K562 (cell line): ENCODE results near the gene POLR3E. TPM values are rescaled to one million over a fixed set of nuclear protein-coding genes. Genes with fewer than 3 reads are reported as not detected.

Experiments used
- ATAC-seq: fragments of 200-7000 bp; cut with Tn5 transposase; 3 replicates; pipeline ENCODE4 v1.9.1; 2020; ENCODE audit warnings: moderate library complexity
- BruUV-seq: library from RNA; stranded (reverse); fragments of 400-500 nt; replicated peaks from 2 replicates; lab custom pipeline; 2021; lab: Mats Ljungman, UMichigan
- CTCF ChIA-PET: fragments of 300-600 bp; formaldehyde crosslinking; extraction: SDS; loops from one replicate; lab custom pipeline; 2021; ENCODE audit warnings: low intra/inter-chr PET ratio; lab: Yijun Ruan, JAX
- POLR2A ChIA-PET: fragments of 300-600, 350-650 bp; sonication (Branson Sonifier 250); formaldehyde crosslinking; extraction: SDS; loops from one replicate; lab custom pipeline; 2021; ENCODE audit warnings: antibody characterized with exemption, inconsistent platforms; lab: Yijun Ruan, JAX
- DNase-seq, 4 experiments: peaks; one replicate each; pipeline versions ENCODE4 v3.0.0 to v3.0.0-alpha.2; 2011 to 2018; ENCODE audit warnings: low spot score in 3 of 4, mixed read lengths in 3 of 4; ENCODE audit errors: extremely low read depth in 1 of 4
- FAIRE-seq: peaks from 2 replicates; lab custom pipeline; 2011; peaks lifted over from hg19 to GRCh38; lab: Jason Lieb, UNC
- H2AFZ ChIP-seq: 2 replicates; pipeline ENCODE4 v1.6.0; 2011; ENCODE audit warnings: low read depth, low read length, control low read depth, inconsistent platforms
- H3K27ac ChIP-seq: fragments of 200-600 bp; 3 replicates; pipeline ENCODE4 v1.8.0; 2011; ENCODE audit warnings: low read depth, mild to moderate bottlenecking, control low read depth, inconsistent platforms, low read length, moderate library complexity, mixed read lengths; ENCODE audit errors: extremely low read depth
- H3K27me3 ChIP-seq, 2 experiments: fragments of 300-600 bp in 1 of 2; 2 replicates in 1 of 2; 3 replicates in 1 of 2; pipeline versions ENCODE4 v1.6.0 to v1.8.0; 2011; ENCODE audit warnings: inconsistent platforms in 2 of 2, low read length in 2 of 2, mild to moderate bottlenecking in 1 of 2, mixed read lengths in 1 of 2, moderate library complexity in 1 of 2; ENCODE audit not compliant: control insufficient read depth in 2 of 2, insufficient read depth in 2 of 2
- H3K36me3 ChIP-seq: fragments of 300-600 bp; 3 replicates; pipeline ENCODE4 v1.8.0; 2011; ENCODE audit warnings: mild to moderate bottlenecking, low read length, inconsistent platforms; ENCODE audit not compliant: control insufficient read depth, insufficient read depth
- H3K4me1 ChIP-seq, 2 experiments: fragments of 200-600 bp in 1 of 2; replicated peaks in 1 of 2; 2 replicates in 1 of 2; 3 replicates in 1 of 2; pipeline versions ENCODE4 v1.5.1 to v1.8.0; 2011; ENCODE audit warnings: inconsistent platforms in 2 of 2, low read length in 2 of 2, mild to moderate bottlenecking in 1 of 2, mixed read lengths in 1 of 2, moderate library complexity in 1 of 2; ENCODE audit not compliant: control insufficient read depth in 2 of 2, insufficient read depth in 2 of 2
- H3K4me2 ChIP-seq: 2 replicates; pipeline ENCODE4 v1.6.1; 2011; ENCODE audit warnings: low read length, control low read depth, inconsistent platforms, mixed read lengths; ENCODE audit not compliant: insufficient read depth
- H3K4me3 ChIP-seq: fragments of 200-600 bp; sonication (generic), shearing (Covaris generic); 2 replicates; pipeline ENCODE4 v1.5.1; 2016; ENCODE audit warnings: control low read depth, inconsistent platforms
- H3K79me2 ChIP-seq: fragments of 200-600 bp; 3 replicates; pipeline ENCODE4 v1.8.0; 2011; ENCODE audit warnings: low read length, inconsistent platforms; ENCODE audit not compliant: control insufficient read depth, insufficient read depth
- H3K9ac ChIP-seq, 2 experiments: 2 replicates each; pipeline versions ENCODE4 v1.6.0 to v1.6.1; 2011; ENCODE audit warnings: low read depth in 2 of 2, low read length in 2 of 2, control low read depth in 1 of 2, inconsistent platforms in 1 of 2, mild to moderate bottlenecking in 1 of 2, mixed read lengths in 1 of 2; ENCODE audit not compliant: insufficient read depth in 1 of 2
- H3K9me1 ChIP-seq: one replicate; pipeline ENCODE4 v1.6.0; 2011; ENCODE audit warnings: inconsistent platforms, mild to moderate bottlenecking, low read length, moderate library complexity; ENCODE audit not compliant: control insufficient read depth, insufficient read depth
- H3K9me3 ChIP-seq: replicated peaks from 2 replicates; pipeline ENCODE4 v1.5.1; 2011; ENCODE audit warnings: low read depth, low read length, inconsistent platforms; ENCODE audit not compliant: control insufficient read depth, insufficient read depth
- H4K20me1 ChIP-seq: replicated peaks from 2 replicates; pipeline ENCODE4 v1.6.1; 2011; ENCODE audit warnings: low read length, inconsistent platforms, mixed read lengths; ENCODE audit not compliant: control insufficient read depth, insufficient read depth
- KAT7 ChIP-seq: sonication (generic); formaldehyde crosslinking; IDR thresholded peaks from 2 replicates; pipeline ENCODE4 v1.8.0; 2022; ENCODE audit warnings: missing genetic modification reagents, mild to moderate bottlenecking, borderline replicate concordance
- POLR2G ChIP-seq: fragments of 200-400 bp; formaldehyde crosslinking; IDR thresholded peaks from 2 replicates; pipeline ENCODE4 v1.6.1; 2017; ENCODE audit warnings: low read depth, mild to moderate bottlenecking, antibody characterized with exemption, low read length, moderate library complexity
- RBM22 ChIP-seq: fragments of 200-400 bp; formaldehyde crosslinking; IDR thresholded peaks from 2 replicates; pipeline ENCODE4 v1.6.1; 2018; ENCODE audit warnings: low read length, low read depth; ENCODE audit not compliant: poor library complexity, severe bottlenecking
- RFX5 ChIP-seq: IDR thresholded peaks from 2 replicates; pipeline ENCODE4 v1.6.1; 2011; ENCODE audit warnings: low read depth, mild to moderate bottlenecking, improper control_type of control experiment, low read length
- ZNF134 ChIP-seq: fragments of 250-450 bp; sonication (Bioruptor Pico); conservative IDR thresholded peaks from 2 replicates; pipeline ENCODE4 v1.4.0; 2020
- ZNF277 ChIP-seq: fragments of 250-450 bp; sonication (Bioruptor Pico); IDR thresholded peaks from 2 replicates; pipeline ENCODE4 v1.8.0; 2022; ENCODE audit warnings: inconsistent platforms, mild to moderate bottlenecking, moderate library complexity, borderline replicate concordance
- WGBS: fragments of 100-300 bp; shearing (Covaris generic); methylation state at CpG from one replicate; pipeline ENCODE4 v1.1.6; 2016; ENCODE audit warnings: low coverage, mixed read lengths; ENCODE audit not compliant: insufficient coverage; ENCODE audit errors: missing lambda C conversion rate; 5-methylcytosine and 5-hydroxymethylcytosine counted together
- in situ Hi-C: fragments of 300-500 bp; cut with MboI; formaldehyde crosslinking; loops from 4 replicates; pipeline ENCODE4 v1.15.0; 2018; ENCODE audit warnings: inconsistent platforms, mixed read lengths
- intact Hi-C: fragments of 100-400 bp; cut with micrococcal nuclease; formaldehyde crosslinking; loops from 2 replicates; pipeline ENCODE4 v1.14.2; 2022
- polyA plus RNA-seq, 8 experiments: library from polyadenylated mRNA; depleted of rRNA in 4 of 8; stranded (reverse) in 5 of 8; unstranded in 3 of 8; fragments of >200 nt; fragmentation: Nextera tagmentation in 2 of 8; fragmentation: Illumina TruSeq in 1 of 8; extraction: Ambion mirVana in 2 of 8; extraction: Trizol in 1 of 8; gene quantifications; 2 replicates each; pipeline versions ENCODE4 v1.2.1 to v1.2.3, GENCODE V29; 2011 to 2014; ENCODE audit warnings: inconsistent platforms in 1 of 8, missing spikeins in 1 of 8
- total RNA-seq, 7 experiments: library from RNA; depleted of rRNA in 6 of 7; stranded (reverse); fragments of >200 nt in 6 of 7; fragmentation: Illumina TruSeq in 2 of 7; extraction: Trizol in 2 of 7; gene quantifications; 2 replicates each; pipeline versions ENCODE4 v1.2.1 to v1.2.3, GENCODE V29; 2011 to 2021; ENCODE audit warnings: low replicate concordance in 1 of 7

The POLR3E gene
- total and polyA plus RNA-seq, 9 of the 15 experiments (the other 6 are each of a cell fraction or from before 2014, with no cell fraction given): 17.7 to 151 (median 82.6) TPM

- WGBS: 98% methylated on average over 11 of the region's 13 CpGs
- intact Hi-C loops (loop anchor here (10.0 kb wide), 1 partner anchor 1142 kb away; no protein-coding TSS in a partner anchor), in situ Hi-C loops (no loop called here)
- no peak overlapping the region for H2AFZ ChIP-seq
- peaks cover 11% of the 10 kb centered on the region for H4K20me1 ChIP-seq
- H3K4me3 ChIP-seq: no peak overlapping the region
- no peak overlapping the region for H3K4me2 ChIP-seq
- H3K9ac ChIP-seq: no peak overlapping the region
- no peak for DNase-seq
- H3K9me1 ChIP-seq: no peaks in the 10 kb centered on the region
- ChIA-PET CTCF (no interaction called here), POLR2A (interaction anchor here (0.8 kb wide), 1 partner anchor 24 kb away, joined by 3 read pairs; no protein-coding TSS in a partner anchor)
- peaks cover 0 to 4% of the 10 kb centered on the region in 2 experiments; a peak in 1 of 5 replicates for H3K4me1 ChIP-seq
- peaks cover 7% of the 10 kb centered on the region; the same call in 1 of the 3 replicates for H3K79me2 ChIP-seq
- peaks cover 98% of the 10 kb centered on the region for H3K36me3 ChIP-seq
- no peak overlapping the region for H3K27ac ChIP-seq
- TF ChIP-seq POLR2G (peak; percentile 53; the same call in 1 of the 2 replicates), RBM22 (peak; percentile 29), KAT7 (no peak)
- no peak for FAIRE-seq
- ATAC-seq: no peak
- no TSS peak for BruUV-seq
- H3K9me3 ChIP-seq: no peaks in the 10 kb centered on the region
- H3K27me3 ChIP-seq: no peaks in the 10 kb centered on the region
These were observed 29.7 kb downstream of the POLR3E start for GRCh38 chr16:22326771-22327445.

- Histone ChIP-seq H3K9me3 (no peaks in the 10 kb centered on the region), H3K9me1 (no peaks in the 10 kb centered on the region), H4K20me1 (peaks cover 6% of the 10 kb centered on the region; the same call in 1 of the 2 replicates), H3K36me3 (peaks cover 98% of the 10 kb centered on the region), H3K27ac (no peak overlapping the region), H3K9ac (no peak overlapping the region), H3K4me2 (no peak overlapping the region), H3K4me1 (peaks cover 0 to 4% of the 10 kb centered on the region in 2 experiments; a peak in 1 of 5 replicates), H3K27me3 (no peaks in the 10 kb centered on the region), H3K4me3 (no peak overlapping the region), H3K79me2 (peaks cover 2% of the 10 kb centered on the region; the same call in 1 of the 3 replicates), H2AFZ (no peak overlapping the region)
- no peak for FAIRE-seq
- TF ChIP-seq ZNF277: no peak
- TF ChIP-seq RFX5: no peak
- no peak for TF ChIP-seq ZNF134 (CRISPR knock-in tag)
- WGBS: 96% methylated on average over 6 of the region's 6 CpGs
- POLR2A ChIA-PET: interaction anchor here (0.7 to 0.8 kb wide), 2 partner anchors 20 to 25 kb away, joined by 3 read pairs; no protein-coding TSS in a partner anchor
- DNase-seq: no peak
- in situ Hi-C loops: no loop called here
- no peak for ATAC-seq
- no TSS peak for BruUV-seq
- CTCF ChIA-PET: no interaction called here
- intact Hi-C loops: loop anchor here (10.0 kb wide), 1 partner anchor 1143 kb away; no protein-coding TSS in a partner anchor
These were observed 30.2 kb downstream of the POLR3E start for GRCh38 chr16:22327446-22327775.
